Adrenal gland (tissue), 12 donors: ENCODE results near the gene UNC5A. TPM values are rescaled to one million over a fixed set of nuclear protein-coding genes. Genes with fewer than 3 reads are reported as not detected.
A peak's percentile ranks its signal among the peaks of the same experiment; 100 is the strongest.

Source experiments
- DNase-seq, 7 donors: peaks; one replicate each; pipeline ENCODE4 v3.0.0-alpha.2; 2019 to 2020
- H3K27ac ChIP-seq, 5 donors: fragments of 200-600 bp; sonication (generic) in 4 of 5; 1 replicate in 3 of 5; 2 replicates in 2 of 5; pipeline versions ENCODE4 v1.5.1 to v1.8.0; 2016 to 2020; ENCODE audit warnings: mild to moderate bottlenecking in 1 of 5
- H3K27me3 ChIP-seq: fragments of 200-600 bp; 2 replicates; pipeline ENCODE4 v1.8.0; 2021
- H3K36me3 ChIP-seq, 2 donors: fragments of 200-600 bp; replicated peaks in 1 of 2; 1 replicate in 1 of 2; 2 replicates in 1 of 2; pipeline versions ENCODE4 v1.5.1 to v1.8.0; 2018 to 2022
- H3K4me1 ChIP-seq, 2 donors: fragments of 200-600 bp; replicated peaks in 1 of 2; 1 replicate in 1 of 2; 2 replicates in 1 of 2; pipeline versions ENCODE4 v1.5.1 to v1.8.0; 2018 to 2021
- H3K4me3 ChIP-seq, 4 donors: fragments of 200-600 bp; sonication (generic) in 3 of 4; one replicate each; pipeline ENCODE4 v1.5.1; 2016 to 2018
- H3K9me3 ChIP-seq, 3 donors: fragments of 200-600 bp; sonication (generic) in 1 of 3; replicated peaks in 1 of 3; 1 replicate in 2 of 3; 2 replicates in 1 of 3; pipeline versions ENCODE4 v1.5.1 to v1.8.0; 2016 to 2021
- CTCF ChIP-seq, 6 experiments: fragments of 450-650 bp in 4 of 6; fragments of 200-600 bp in 2 of 6; sonication (generic) in 1 of 6; IDR thresholded peaks; 1 replicate in 5 of 6; 2 replicates in 1 of 6; pipeline versions ENCODE4 v1.5.1 to v1.8.0; 2016 to 2021; ENCODE audit warnings: antibody characterized with exemption in 6 of 6, mild to moderate bottlenecking in 2 of 6, moderate library complexity in 1 of 6
- POLR2A ChIP-seq, 2 donors: fragments of 450-650 bp; IDR thresholded peaks; one replicate each; pipeline ENCODE4 v1.6.1; 2017; ENCODE audit warnings: antibody characterized with exemption in 2 of 2, mild to moderate bottlenecking in 2 of 2, moderate library complexity in 1 of 2
- WGBS, 4 donors: extraction: QIAGEN DNeasy Blood & Tissue Kit in 2 of 4; methylation state at CpG; one replicate each; pipeline versions ENCODE4 v1.1.5 to v1.1.7; 2013 to 2017; 5-methylcytosine and 5-hydroxymethylcytosine counted together
- intact Hi-C, 2 donors: fragments of 100-400 bp; cut with DNase I; formaldehyde crosslinking; loops; one replicate each; pipeline versions ENCODE4 v1.14.1 to v1.15.0; 2022 to 2023
- polyA plus RNA-seq, 3 donors: library from polyadenylated mRNA; stranded (reverse); fragments of 200-250 nt in 2 of 3; fragments of 350-450 nt in 1 of 3; fragmentation: Illumina TruSeq in 1 of 3; extraction: RNeasy Lipid Tissue Mini Kit (QIAGEN cat#74804) in 1 of 3; gene quantifications; one replicate each; pipeline ENCODE4 v1.2.3, GENCODE V29; 2013 to 2014
- total RNA-seq, 9 donors: library from RNA; depleted of rRNA in 4 of 9; stranded (reverse); fragments of >200 nt in 4 of 9; fragments of 120-200 nt in 1 of 9; fragmentation: NEBNext Ultra II Directional in 1 of 9; extraction: Animal tissue kit (Norgen Biotek cat#: 25700) in 1 of 9; gene quantifications; one replicate each; pipeline versions ENCODE4 v1.1.0 to v1.2.4, GENCODE V29; 2013 to 2023
- donor health status: healthy with polysubstance abuse.
- donor health status: Bipolar disorder and iron deficiency.
- donor health status: DM: yes; HTN: yes; CAD: no.
- donor health status: DM: no; HTN: no; CAD: no.
- donor health status: DM: no; HTN: no; CAD: no.
- donor health status: DM: yes; HTN: yes; CAD: no.

The UNC5A gene
- total and polyA plus RNA-seq, 12 donors = 0.06 to 19.7 (median 3.5) TPM; not detected in 2

- Histone ChIP-seq H3K27ac (peak overlapping the region in 1 of 5 donors; percentile 41), H3K4me3 (no peak overlapping the region), H3K9me3 (no peaks in the 10 kb centered on the region), H3K27me3 (peaks cover 24% of the 10 kb centered on the region), H3K36me3 (no peaks in the 10 kb centered on the region), H3K4me1 (peaks cover 7% of the 10 kb centered on the region in 2 donors)
- DNase-seq = no peak
- WGBS, 4 donors = 77 to 83% (median 81%) methylated on average over 7 to 13 of the region's 13 CpGs
- TF ChIP-seq CTCF (IDR thresholded peaks at IDR 0.05) = no peak
- intact Hi-C loops = no loop called here
These were observed 11.9 kb downstream of the UNC5A start for GRCh38 chr5:176822041-176822792.

DNA sequence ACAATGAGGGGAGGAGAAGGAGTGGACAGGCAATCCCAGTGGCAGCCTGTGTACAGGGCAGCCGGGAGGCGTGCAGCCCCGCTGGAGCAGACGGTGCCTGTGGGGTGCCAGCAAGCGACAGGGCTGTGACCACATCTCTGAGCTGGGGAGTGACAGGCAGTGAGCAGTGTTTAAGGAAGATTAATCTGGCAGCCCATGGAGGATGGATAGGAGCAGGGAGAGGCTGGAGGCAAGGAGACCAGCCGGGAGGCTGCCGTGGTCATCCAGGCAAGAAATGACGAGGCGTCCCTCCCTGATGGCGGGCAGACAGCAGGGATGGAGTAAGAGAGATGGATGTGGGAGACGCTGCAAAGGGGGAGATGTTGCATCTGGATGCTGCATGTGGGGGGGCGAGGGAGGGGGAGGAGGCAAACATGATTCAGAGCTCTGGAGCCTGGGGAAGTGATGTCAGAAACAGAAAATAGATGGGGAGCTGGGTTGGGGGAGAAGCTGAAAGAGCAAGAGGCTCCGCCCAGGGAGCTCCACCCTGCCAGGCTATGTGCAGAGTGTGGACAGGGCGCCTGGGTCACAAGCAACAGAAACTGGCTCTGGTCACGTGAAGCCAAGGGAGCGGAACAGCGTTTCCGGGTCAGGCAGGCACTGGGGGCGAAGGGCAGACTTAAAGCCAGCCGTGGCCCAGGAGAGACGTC lies 12.6 kb downstream of the UNC5A start:
- peaks cover under 1 to 1% of the 10 kb centered on the region in 2 donors for H3K4me1 ChIP-seq
- DNase-seq = no peak
- H3K36me3 ChIP-seq = no peaks in the 10 kb centered on the region
- WGBS, 4 donors = 70 to 78% (median 75%) methylated on average over 16 to 21 of the region's 21 CpGs
- H3K27ac ChIP-seq = peak overlapping the region in 1 of 5 donors; percentile 41
- intact Hi-C loops = no loop called here
- TF ChIP-seq CTCF (IDR thresholded peaks at IDR 0.05) (no peak), POLR2A (IDR thresholded peaks at IDR 0.05) (no peak)
- H3K27me3 ChIP-seq = peaks cover 17% of the 10 kb centered on the region
- no peak overlapping the region for H3K4me3 ChIP-seq
- no peaks in the 10 kb centered on the region for H3K9me3 ChIP-seq

GRCh38 chr5:176823869-176824412 lies 13.6 kb downstream of the UNC5A start:
- no peak for DNase-seq
- intact Hi-C loops = no loop called here
- no peaks in the 10 kb centered on the region for H3K9me3 ChIP-seq
- H3K27ac ChIP-seq = no peak overlapping the region
- H3K4me1 ChIP-seq = no peaks in the 10 kb centered on the region
- H3K4me3 ChIP-seq = no peak overlapping the region
- peaks cover 7% of the 10 kb centered on the region for H3K27me3 ChIP-seq
- TF ChIP-seq CTCF (IDR thresholded peaks at IDR 0.05) (no peak), POLR2A (IDR thresholded peaks at IDR 0.05) (no peak)
- H3K36me3 ChIP-seq = no peaks in the 10 kb centered on the region
- WGBS, 4 donors = 73 to 76% (median 74%) methylated on average over 11 to 20 of the region's 20 CpGs

GRCh38 chr5:176824604-176825003 lies 14.2 kb downstream of the UNC5A start:
- whole genome bisulfite sequencing, 4 donors = 89 to 100% (median 93%) methylated on average over 2 to 5 of the region's 5 CpGs
- no peaks in the 10 kb centered on the region for H3K36me3 ChIP-seq

More at GRCh38 chr5:176824604-176825003, 14.2 kb downstream of the UNC5A start:
- Histone ChIP-seq H3K9me3 (no peaks in the 10 kb centered on the region), H3K4me3 (no peak overlapping the region), H3K27me3 (peaks cover under 1% of the 10 kb centered on the region), H3K27ac (no peak overlapping the region), H3K4me1 (no peaks in the 10 kb centered on the region)
- no peak for DNase-seq
- no peak for TF ChIP-seq CTCF (IDR thresholded peaks at IDR 0.05)
- TF ChIP-seq POLR2A (IDR thresholded peaks at IDR 0.05) = no peak
- intact Hi-C loops = no loop called here
